LNCaP clone FGC (cell line): ENCODE results near the gene APBA3.

ENCODE experiments used
- DNase-seq: peaks from one replicate; pipeline ENCODE4 v3.0.0-alpha.2; 2011; ENCODE audit warnings: low read depth
- H3K4me3 ChIP-seq: 2 replicates; pipeline ENCODE4 v1.5.1; 2011; ENCODE audit warnings: mild to moderate bottlenecking, low read depth, low read length, control low read depth
- TF ChIP-seq, protein P1 (sequence below): IDR thresholded peaks from 2 replicates; pipeline ENCODE4 v1.5.1; 2012; ENCODE audit warnings: mild to moderate bottlenecking; ENCODE audit not compliant: control insufficient read depth, insufficient read depth; ENCODE audit errors: extremely low read depth

APBA3 gene

DNA sequence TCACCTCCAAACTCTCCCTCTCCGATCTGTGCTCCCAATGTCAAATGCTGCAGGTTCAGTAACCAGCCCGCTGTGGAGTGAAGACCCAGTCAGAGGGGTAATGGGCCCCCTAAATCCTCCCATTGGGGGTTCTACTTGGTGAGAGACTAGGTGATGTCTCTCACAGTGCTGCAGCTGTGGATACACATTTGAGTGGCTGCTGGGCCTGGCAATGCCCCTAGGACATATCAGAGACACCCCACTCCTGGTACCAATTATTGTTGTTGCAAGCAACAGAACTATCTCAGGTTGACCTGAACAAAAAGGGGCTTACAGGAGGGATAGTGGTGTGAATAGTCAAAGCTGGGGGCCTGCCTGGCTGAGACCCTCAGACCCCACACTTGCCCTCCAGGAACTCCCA, 20.1 kb upstream of the APBA3 start:
- no peak for DNase-seq

GRCh38 chr19:3780786-3781304, 19.4 kb upstream of the APBA3 start:
- H3K4me3 ChIP-seq, result no peak overlapping the region
- TF ChIP-seq, protein P1, sequence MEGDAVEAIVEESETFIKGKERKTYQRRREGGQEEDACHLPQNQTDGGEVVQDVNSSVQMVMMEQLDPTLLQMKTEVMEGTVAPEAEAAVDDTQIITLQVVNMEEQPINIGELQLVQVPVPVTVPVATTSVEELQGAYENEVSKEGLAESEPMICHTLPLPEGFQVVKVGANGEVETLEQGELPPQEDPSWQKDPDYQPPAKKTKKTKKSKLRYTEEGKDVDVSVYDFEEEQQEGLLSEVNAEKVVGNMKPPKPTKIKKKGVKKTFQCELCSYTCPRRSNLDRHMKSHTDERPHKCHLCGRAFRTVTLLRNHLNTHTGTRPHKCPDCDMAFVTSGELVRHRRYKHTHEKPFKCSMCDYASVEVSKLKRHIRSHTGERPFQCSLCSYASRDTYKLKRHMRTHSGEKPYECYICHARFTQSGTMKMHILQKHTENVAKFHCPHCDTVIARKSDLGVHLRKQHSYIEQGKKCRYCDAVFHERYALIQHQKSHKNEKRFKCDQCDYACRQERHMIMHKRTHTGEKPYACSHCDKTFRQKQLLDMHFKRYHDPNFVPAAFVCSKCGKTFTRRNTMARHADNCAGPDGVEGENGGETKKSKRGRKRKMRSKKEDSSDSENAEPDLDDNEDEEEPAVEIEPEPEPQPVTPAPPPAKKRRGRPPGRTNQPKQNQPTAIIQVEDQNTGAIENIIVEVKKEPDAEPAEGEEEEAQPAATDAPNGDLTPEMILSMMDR, result no peak
- DNase-seq, result no peak

More for the DNA sequence above, 20.1 kb upstream of the APBA3 start:
- no peak overlapping the region for H3K4me3 ChIP-seq
- TF ChIP-seq, protein P1, result no peak

DNA sequence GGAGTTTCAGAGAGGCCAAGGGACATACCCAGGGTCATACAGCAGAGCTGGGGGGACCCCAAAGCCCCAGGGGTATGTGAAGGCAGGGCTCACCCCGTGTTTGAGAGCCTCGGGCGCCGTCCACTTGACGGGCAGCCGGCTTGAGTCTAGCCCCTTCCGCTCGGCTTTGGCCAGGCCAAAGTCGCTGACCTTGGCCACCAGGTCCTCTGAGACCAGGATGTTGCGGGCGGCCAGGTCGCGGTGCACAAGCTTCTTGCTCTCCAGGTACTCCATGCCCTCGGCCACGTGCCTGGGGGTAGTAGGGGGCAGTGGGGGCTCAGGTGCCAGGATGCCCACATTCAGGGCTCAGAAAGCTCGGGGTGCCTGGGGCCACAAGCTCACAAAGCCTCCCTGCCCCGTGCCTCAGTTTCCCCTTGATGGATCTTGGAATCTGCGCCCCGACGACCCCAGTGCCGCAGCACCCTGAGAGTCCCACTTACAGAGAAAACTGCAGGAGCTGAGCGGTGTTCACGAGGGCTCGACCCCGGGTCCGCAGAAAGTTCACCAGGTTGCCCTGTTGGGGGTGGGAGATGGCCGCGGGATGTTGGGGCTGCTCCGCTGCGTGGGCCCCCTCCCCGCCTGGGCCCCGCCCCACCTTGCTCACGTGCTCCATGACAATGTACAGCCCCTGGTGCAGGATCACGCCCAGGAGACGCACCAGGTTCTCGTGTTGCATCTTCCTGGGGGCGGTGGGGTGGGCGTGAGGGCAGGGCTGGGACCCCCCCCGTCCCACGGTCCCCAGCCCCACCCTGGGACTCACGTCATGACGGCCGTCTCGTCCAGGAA, 17.6 kb upstream of the APBA3 start:
- H3K4me3 ChIP-seq, result no peak overlapping the region
- DNase-seq, result no peak
- TF ChIP-seq, protein P1, result no peak

- no peak for DNase-seq
- TF ChIP-seq, protein P1, result no peak
- no peak overlapping the region for H3K4me3 ChIP-seq
Observed at GRCh38 chr19:3778104-3778867, 16.8 kb upstream of the APBA3 start.

DNA sequence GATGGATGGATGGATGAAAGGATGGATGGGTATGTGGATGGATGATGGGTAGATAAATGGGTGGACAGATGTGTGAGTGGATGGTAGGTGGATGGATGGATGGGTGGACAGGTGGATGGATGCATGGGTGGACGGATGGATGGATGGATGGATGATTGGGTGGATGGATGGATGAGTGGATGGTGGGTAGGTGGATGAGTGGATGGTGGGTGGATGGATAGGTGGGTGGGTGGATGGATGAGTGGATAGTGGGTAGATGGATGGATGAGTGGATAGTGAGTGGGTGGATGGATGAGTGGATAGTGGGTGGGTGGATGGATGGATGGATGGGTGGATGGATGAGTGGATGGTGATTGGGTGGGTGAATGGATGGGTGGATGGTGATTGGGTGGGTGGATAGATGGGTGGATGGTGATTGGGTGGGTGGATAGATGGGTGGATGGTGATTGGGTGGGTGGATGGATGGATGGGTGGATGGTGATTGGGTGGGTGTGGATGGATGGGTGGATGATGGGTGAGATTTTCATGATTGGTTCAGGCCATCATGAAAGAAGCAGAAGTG, 15.1 kb upstream of the APBA3 start:
- DNase-seq, result no peak
- H3K4me3 ChIP-seq, result no peak overlapping the region
- TF ChIP-seq, protein P1, result no peak

DNA sequence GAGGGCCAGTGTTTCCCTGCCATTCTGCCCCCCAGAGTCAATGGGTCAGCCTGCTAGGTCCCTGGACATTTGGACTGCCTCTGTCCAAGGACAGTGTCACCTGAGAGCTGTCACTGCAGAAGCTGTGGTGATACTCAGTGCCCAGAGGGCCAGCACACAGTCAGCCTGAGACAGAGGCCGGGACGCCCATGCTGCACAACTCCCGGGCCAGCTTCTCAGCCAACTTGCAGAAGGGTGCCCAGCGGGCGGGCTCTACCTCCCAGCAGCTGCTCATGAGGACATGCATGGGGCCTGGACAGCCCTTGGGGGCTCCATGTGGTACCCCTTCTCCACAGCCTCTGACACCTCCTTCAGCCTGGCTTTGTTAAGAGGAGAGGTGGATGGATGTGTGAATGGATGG, 14.3 kb upstream of the APBA3 start:
- no peak overlapping the region for H3K4me3 ChIP-seq
- no peak for DNase-seq
- TF ChIP-seq, protein P1, result no peak
